Activated CD8-positive, alpha-beta T cell treated with anti-CD3 and anti-CD28 coated beads for 36 hours (primary cell): ENCODE results near the gene LRRC17. TPM values are rescaled to one million over a fixed set of nuclear protein-coding genes. Genes with fewer than 3 reads are reported as not detected.

ENCODE experiments used
- ATAC-seq: fragments of 200-7000 bp; cut with Tn5 transposase; one replicate; pipeline ENCODE4 v1.10.0; 2021; ENCODE audit warnings: mild to moderate bottlenecking, moderate library complexity
- CTCF ChIA-PET: fragments of 350-600 bp; sonication (Branson Sonifier 250); formaldehyde crosslinking; loops from one replicate; lab custom pipeline; 2021; ENCODE audit warnings: antibody characterized with exemption; lab: Charles Lee
- POLR2A ChIA-PET: fragments of 350-600 bp; sonication (Branson Sonifier 250); formaldehyde crosslinking; loops from one replicate; lab custom pipeline; 2021; ENCODE audit warnings: antibody characterized with exemption; lab: Charles Lee
- DNase-seq: peaks from one replicate; pipeline ENCODE4 v3.0.0-alpha.2; 2020
- H3K27ac Mint-ChIP-seq: one replicate; pipeline ENCODE4 v1.8.0; 2021; ENCODE audit warnings: mild to moderate bottlenecking, mixed read lengths
- H3K27me3 Mint-ChIP-seq: one replicate; pipeline ENCODE4 v1.8.0; 2021; ENCODE audit warnings: mixed read lengths
- H3K36me3 Mint-ChIP-seq: one replicate; pipeline ENCODE4 v1.8.0; 2021; ENCODE audit warnings: low read depth, mixed read lengths
- H3K4me1 Mint-ChIP-seq: one replicate; pipeline ENCODE4 v1.8.0; 2021; ENCODE audit warnings: low read depth, mixed read lengths
- H3K4me3 Mint-ChIP-seq: one replicate; pipeline ENCODE4 v1.8.0; 2021; ENCODE audit warnings: mild to moderate bottlenecking, moderate library complexity, mixed read lengths
- H3K9me3 Mint-ChIP-seq: one replicate; pipeline ENCODE4 v1.8.0; 2021; ENCODE audit warnings: mixed read lengths
- CTCF ChIP-seq: fragments of 200-600 bp; IDR thresholded peaks from one replicate; pipeline ENCODE4 v1.8.0; 2022; ENCODE audit warnings: antibody characterized with exemption, mild to moderate bottlenecking
- intact Hi-C: fragments of 100-400 bp; cut with micrococcal nuclease; formaldehyde crosslinking; loops from one replicate; pipeline ENCODE4 v1.10.0; 2022
- total RNA-seq, 2 experiments: library from RNA; stranded (reverse); gene quantifications; one replicate each; pipeline ENCODE4 v1.2.3, GENCODE V29; 2021

Gene LRRC17
- total RNA-seq, 2 experiments from 2014 or later: not detected

GRCh38 chr7:102935450-102936115 is 22.8 kb downstream of the LRRC17 start:
- Mint-ChIP-seq H3K9me3 (no peaks in the 10 kb centered on the region), H3K4me1 (no peaks in the 10 kb centered on the region), H3K27ac (no peak overlapping the region), H3K4me3 (no peak overlapping the region), H3K36me3 (no peaks in the 10 kb centered on the region), H3K27me3 (no peaks in the 10 kb centered on the region)
- no peak for TF ChIP-seq CTCF
- CTCF ChIA-PET: no interaction called here
- intact Hi-C loops: no loop called here
- no peak for ATAC-seq
- no peak for DNase-seq
- POLR2A ChIA-PET: no interaction called here

- Mint-ChIP-seq H3K36me3 (no peaks in the 10 kb centered on the region), H3K27me3 (no peaks in the 10 kb centered on the region), H3K9me3 (no peaks in the 10 kb centered on the region), H3K4me1 (no peaks in the 10 kb centered on the region), H3K27ac (no peak overlapping the region), H3K4me3 (no peak overlapping the region)
- ChIA-PET POLR2A (no interaction called here), CTCF (interaction anchor here (1.0 kb wide), 1 partner anchor 12 kb away, joined by 3 read pairs; no protein-coding TSS in a partner anchor)
- no peak for ATAC-seq
- intact Hi-C loops: no loop called here
- DNase-seq: no peak
- no peak for TF ChIP-seq CTCF
Measured at GRCh38 chr7:102938679-102939078, 25.9 kb downstream of the LRRC17 start.

- no peaks in the 10 kb centered on the region for H3K36me3 Mint-ChIP-seq
- H3K9me3 Mint-ChIP-seq: no peaks in the 10 kb centered on the region
- CTCF ChIA-PET: no interaction called here
- H3K4me3 Mint-ChIP-seq: no peak overlapping the region
- DNase-seq (no peak), ATAC-seq (no peak)
- no peak for TF ChIP-seq CTCF
- POLR2A ChIA-PET: no interaction called here
- intact Hi-C loops: no loop called here
- H3K27ac Mint-ChIP-seq: no peak overlapping the region
- H3K27me3 Mint-ChIP-seq: no peaks in the 10 kb centered on the region
- no peaks in the 10 kb centered on the region for H3K4me1 Mint-ChIP-seq
Measured at GRCh38 chr7:102942181-102942866, 29.5 kb downstream of the LRRC17 start.

GRCh38 chr7:102942868-102943267 is 30.1 kb downstream of the LRRC17 start:
- intact Hi-C loops: no loop called here
- TF ChIP-seq CTCF: no peak

GRCh38 chr7:102943423-102944169 is 30.8 kb downstream of the LRRC17 start:
- CTCF ChIA-PET: no interaction called here

More at GRCh38 chr7:102942868-102943267, 30.1 kb downstream of the LRRC17 start:
- H3K36me3 Mint-ChIP-seq: no peaks in the 10 kb centered on the region
- no peak overlapping the region for H3K4me3 Mint-ChIP-seq
- ChIA-PET CTCF (no interaction called here), POLR2A (no interaction called here)
- H3K27ac Mint-ChIP-seq: no peak overlapping the region
- DNase-seq (no peak), ATAC-seq (no peak)
- H3K9me3 Mint-ChIP-seq: no peaks in the 10 kb centered on the region
- H3K4me1 Mint-ChIP-seq: no peaks in the 10 kb centered on the region
- no peaks in the 10 kb centered on the region for H3K27me3 Mint-ChIP-seq

More at GRCh38 chr7:102943423-102944169, 30.8 kb downstream of the LRRC17 start:
- Mint-ChIP-seq H3K4me3 (no peak overlapping the region), H3K27ac (no peak overlapping the region), H3K36me3 (no peaks in the 10 kb centered on the region), H3K27me3 (no peaks in the 10 kb centered on the region), H3K9me3 (no peaks in the 10 kb centered on the region), H3K4me1 (no peaks in the 10 kb centered on the region)
- intact Hi-C loops: no loop called here
- POLR2A ChIA-PET: no interaction called here
- DNase-seq (no peak), ATAC-seq (no peak)
- TF ChIP-seq CTCF: no peak
